GM12878 (cell line): ENCODE measurements around the gene CACNA2D4. TPM values are rescaled to one million over a fixed set of nuclear protein-coding genes. Genes with fewer than 3 reads are reported as not detected.

Experiments
- BHLHE40 ChIP-seq, 2 experiments: fragments of 450-650 bp in 1 of 2; IDR thresholded peaks; 2 replicates each; pipeline ENCODE4 v1.6.1; 2011 to 2017; ENCODE audit warnings: low read depth in 2 of 2, borderline replicate concordance in 1 of 2, improper control_type of control experiment in 1 of 2, low read length in 1 of 2, mild to moderate bottlenecking in 1 of 2
- E4F1 ChIP-seq: fragments of 450-650 bp; IDR thresholded peaks from 2 replicates; pipeline ENCODE4 v1.6.1; 2018; ENCODE audit warnings: borderline replicate concordance, mild to moderate bottlenecking; ENCODE audit not compliant: partially characterized antibody
- FOS ChIP-seq: IDR thresholded peaks from 3 replicates; pipeline ENCODE4 v1.6.1; 2011; ENCODE audit warnings: borderline replicate concordance; ENCODE audit not compliant: insufficient read length; ENCODE audit errors: extremely low read depth
- PAX8 ChIP-seq: fragments of 450-650 bp; IDR thresholded peaks from 2 replicates; pipeline ENCODE4 v1.6.1; 2017; ENCODE audit warnings: mild to moderate bottlenecking, moderate library complexity
- TCF12 ChIP-seq: IDR thresholded peaks from 2 replicates; pipeline ENCODE4 v1.6.1; 2011; ENCODE audit warnings: low read depth, mild to moderate bottlenecking, low read length
- polyA plus RNA-seq, 11 experiments: library from polyadenylated mRNA; depleted of rRNA in 4 of 11; unstranded in 6 of 11; stranded (reverse) in 5 of 11; fragments of >200 nt; fragmentation: Nextera tagmentation in 4 of 11; fragmentation: Illumina TruSeq in 1 of 11; extraction: Ambion mirVana in 4 of 11; extraction: Trizol in 1 of 11; gene quantifications; 1 replicate in 1 of 11; 2 replicates in 10 of 11; pipeline versions ENCODE4 v1.2.1 to v1.2.3, GENCODE V29; 2011 to 2016; ENCODE audit warnings: inconsistent platforms in 2 of 11, missing spikeins in 2 of 11, low read depth in 1 of 11
- total RNA-seq, 4 experiments: library from RNA; depleted of rRNA in 3 of 4; stranded (reverse); fragments of >200 nt in 3 of 4; fragmentation: Illumina TruSeq in 1 of 4; extraction: Trizol in 1 of 4; gene quantifications; 2 replicates each; pipeline versions ENCODE4 v1.2.1 to v1.2.3, GENCODE V29; 2013 to 2021
- TF ChIP-seq, protein P1 (sequence below): fragments of 450-650 bp; IDR thresholded peaks from 2 replicates; pipeline ENCODE4 v1.6.1; 2016; ENCODE audit warnings: mild to moderate bottlenecking, moderate library complexity, borderline replicate concordance

CACNA2D4 gene
- total and polyA plus RNA-seq, 10 of the 15 experiments (the other 5 are each of a cell fraction or from before 2014, with no cell fraction given) = 0.03 to 1.0 (median 0.65) TPM

GRCh38 chr12:1927051-1927680 lies 8.7 kb upstream of the CACNA2D4 start (continued):
- TF ChIP-seq, protein P1, sequence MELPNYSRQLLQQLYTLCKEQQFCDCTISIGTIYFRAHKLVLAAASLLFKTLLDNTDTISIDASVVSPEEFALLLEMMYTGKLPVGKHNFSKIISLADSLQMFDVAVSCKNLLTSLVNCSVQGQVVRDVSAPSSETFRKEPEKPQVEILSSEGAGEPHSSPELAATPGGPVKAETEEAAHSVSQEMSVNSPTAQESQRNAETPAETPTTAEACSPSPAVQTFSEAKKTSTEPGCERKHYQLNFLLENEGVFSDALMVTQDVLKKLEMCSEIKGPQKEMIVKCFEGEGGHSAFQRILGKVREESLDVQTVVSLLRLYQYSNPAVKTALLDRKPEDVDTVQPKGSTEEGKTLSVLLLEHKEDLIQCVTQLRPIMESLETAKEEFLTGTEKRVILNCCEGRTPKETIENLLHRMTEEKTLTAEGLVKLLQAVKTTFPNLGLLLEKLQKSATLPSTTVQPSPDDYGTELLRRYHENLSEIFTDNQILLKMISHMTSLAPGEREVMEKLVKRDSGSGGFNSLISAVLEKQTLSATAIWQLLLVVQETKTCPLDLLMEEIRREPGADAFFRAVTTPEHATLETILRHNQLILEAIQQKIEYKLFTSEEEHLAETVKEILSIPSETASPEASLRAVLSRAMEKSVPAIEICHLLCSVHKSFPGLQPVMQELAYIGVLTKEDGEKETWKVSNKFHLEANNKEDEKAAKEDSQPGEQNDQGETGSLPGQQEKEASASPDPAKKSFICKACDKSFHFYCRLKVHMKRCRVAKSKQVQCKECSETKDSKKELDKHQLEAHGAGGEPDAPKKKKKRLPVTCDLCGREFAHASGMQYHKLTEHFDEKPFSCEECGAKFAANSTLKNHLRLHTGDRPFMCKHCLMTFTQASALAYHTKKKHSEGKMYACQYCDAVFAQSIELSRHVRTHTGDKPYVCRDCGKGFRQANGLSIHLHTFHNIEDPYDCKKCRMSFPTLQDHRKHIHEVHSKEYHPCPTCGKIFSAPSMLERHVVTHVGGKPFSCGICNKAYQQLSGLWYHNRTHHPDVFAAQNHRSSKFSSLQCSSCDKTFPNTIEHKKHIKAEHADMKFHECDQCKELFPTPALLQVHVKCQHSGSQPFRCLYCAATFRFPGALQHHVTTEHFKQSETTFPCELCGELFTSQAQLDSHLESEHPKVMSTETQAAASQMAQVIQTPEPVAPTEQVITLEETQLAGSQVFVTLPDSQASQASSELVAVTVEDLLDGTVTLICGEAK = no peak
- no peak for TF ChIP-seq PAX8
- TF ChIP-seq E4F1 = no peak
- no peak for TF ChIP-seq BHLHE40 (IDR thresholded peaks at IDR 0.05; ENCODE audit: borderline replicate concordance in 1 of 2, low read depth in 2 of 2, low read length in 1 of 2)
- no peak for TF ChIP-seq TCF12
- no peak for TF ChIP-seq FOS
